Stimulated activated CD8-positive, alpha-beta memory T cell treated with anti-CD3 and anti-CD28 coated beads, Interleukin-12 subunit alpha, Interleukin-12 subunit beta, amount 100 ng/mL, for 4 hours (primary cell): ENCODE results near the gene LRRC51.

ENCODE experiments used
- DNase-seq: peaks from one replicate; pipeline ENCODE4 v3.0.0-alpha.2; 2020; ENCODE audit warnings: low read depth

Gene LRRC51

GRCh38 chr11:72080326-72081183 lies at the start of gene LRRC51, which contains the start of gene NUMA1:
Gene LRRC51 (plus strand): TSS chr11:72080850. CDS start chr11:72089084, 8,234 bp downstream.
Gene NUMA1 (minus strand): TSS chr11:72080542. CDS start chr11:72035943, 44,599 bp downstream.
- DNase-seq = peak; percentile 96

- DNase-seq = no peak
Observed at GRCh38 chr11:72036687-72037086, 44.0 kb upstream of the LRRC51 start.

GRCh38 chr11:72037554-72038311 lies 42.9 kb upstream of the LRRC51 start:
- no peak for DNase-seq

- DNase-seq = no peak
Observed at GRCh38 chr11:72038491-72038890, 42.2 kb upstream of the LRRC51 start.

GRCh38 chr11:72039031-72039855 lies 41.4 kb upstream of the LRRC51 start:
- DNase-seq = no peak

- DNase-seq = no peak
Observed at GRCh38 chr11:72039856-72040401, 40.7 kb upstream of the LRRC51 start.

- peak; percentile 51 for DNase-seq
Observed at GRCh38 chr11:72040491-72041363, 39.9 kb upstream of the LRRC51 start.

GRCh38 chr11:72041364-72042063 lies 39.1 kb upstream of the LRRC51 start:
- DNase-seq = peak; percentile 10

- DNase-seq = no peak
Observed at GRCh38 chr11:72042064-72042745, 38.4 kb upstream of the LRRC51 start.

- no peak for DNase-seq
Observed at GRCh38 chr11:72045849-72046248, 34.8 kb upstream of the LRRC51 start.

- no peak for DNase-seq
Observed at GRCh38 chr11:72048766-72049460, 31.7 kb upstream of the LRRC51 start.

GRCh38 chr11:72058416-72059034 lies 22.1 kb upstream of the LRRC51 start:
- DNase-seq = no peak

GRCh38 chr11:72061739-72062396 lies 18.8 kb upstream of the LRRC51 start:
- no peak for DNase-seq

- DNase-seq = no peak
Observed at GRCh38 chr11:72066855-72067254, 13.8 kb upstream of the LRRC51 start.

- DNase-seq = no peak
Observed at GRCh38 chr11:72067266-72067665, 13.4 kb upstream of the LRRC51 start.

GRCh38 chr11:72067676-72068075 lies 13.0 kb upstream of the LRRC51 start:
- no peak for DNase-seq

- DNase-seq = no peak
Observed at GRCh38 chr11:72069200-72069599, 11.4 kb upstream of the LRRC51 start.

- DNase-seq = no peak
Observed at GRCh38 chr11:72069787-72070251, 10.8 kb upstream of the LRRC51 start.
